GM19467 (cell line): Measurements from ENCODE around the gene ACBD6.

Experiments used
- ATAC-seq: cut with Tn5 transposase; IDR thresholded peaks from one replicate; pipeline ENCODE4 v1.9.1; 2021; ENCODE audit warnings: mild to moderate bottlenecking, moderate library complexity; ENCODE audit not compliant: unreplicated experiment

The ACBD6 gene

GRCh38 chr1:180380259-180381183 is 121.9 kb downstream of the ACBD6 start:
- ATAC-seq, result no peak

DNA sequence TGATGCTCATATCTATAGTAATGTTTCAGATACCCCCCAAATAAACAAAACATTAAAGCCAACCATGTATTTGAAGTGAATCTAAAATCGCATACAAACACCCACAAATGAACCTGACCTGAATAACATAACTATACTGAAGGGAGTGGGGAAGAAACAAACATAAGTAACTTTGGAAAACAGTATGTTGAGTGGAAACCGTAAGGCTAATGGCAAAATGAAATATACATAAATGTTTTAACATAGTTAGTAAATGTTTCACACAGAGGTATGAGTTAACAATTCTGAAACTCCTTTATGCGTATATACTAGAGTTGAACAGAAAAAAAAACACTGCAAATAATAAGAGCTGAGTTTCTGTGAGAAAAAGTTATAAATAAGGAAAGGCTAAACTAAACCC is 125.6 kb downstream of the ACBD6 start:
- no peak for ATAC-seq

DNA sequence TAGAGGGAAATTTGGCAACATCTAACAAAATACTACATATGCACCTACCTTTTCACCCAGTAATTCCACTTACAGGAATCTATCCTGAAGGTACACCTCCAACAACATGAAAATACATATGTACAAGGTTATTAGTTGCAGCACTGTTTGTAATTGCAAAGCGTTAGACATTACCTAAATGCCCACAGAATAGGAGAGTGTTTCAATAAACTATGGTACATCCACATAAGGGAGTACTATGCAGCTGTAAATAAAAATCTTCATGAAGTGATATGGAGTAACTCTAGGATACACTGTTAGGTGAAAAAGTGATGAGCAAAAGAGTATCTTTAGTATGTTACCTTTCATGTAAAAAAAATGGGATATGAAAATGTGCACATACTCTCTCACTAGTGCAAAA is 126.1 kb downstream of the ACBD6 start:
- no peak for ATAC-seq

DNA sequence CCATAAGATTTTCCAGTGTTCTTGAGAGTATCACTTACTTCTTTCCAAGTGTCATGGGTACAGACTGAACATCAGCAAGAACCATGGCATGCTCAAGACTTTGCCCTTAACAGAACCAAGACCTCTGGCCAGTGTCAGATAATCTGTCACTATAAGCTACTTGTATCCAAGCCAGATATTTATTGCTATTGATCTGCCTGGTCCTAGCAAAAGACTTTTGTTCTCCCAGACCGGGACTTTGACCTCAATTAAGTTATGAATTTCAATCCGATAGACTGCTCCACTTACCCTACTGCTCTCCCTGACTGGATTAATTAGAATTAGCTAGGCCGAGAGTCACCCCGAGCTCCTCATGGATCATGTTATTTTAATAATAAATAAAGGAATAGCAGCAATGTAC is 129.6 kb downstream of the ACBD6 start:
- ATAC-seq, result no peak

GRCh38 chr1:180370597-180370996 is 131.8 kb downstream of the ACBD6 start:
- no peak for ATAC-seq

- no peak for ATAC-seq
Measured at GRCh38 chr1:180370188-180370587, 132.2 kb downstream of the ACBD6 start.

DNA sequence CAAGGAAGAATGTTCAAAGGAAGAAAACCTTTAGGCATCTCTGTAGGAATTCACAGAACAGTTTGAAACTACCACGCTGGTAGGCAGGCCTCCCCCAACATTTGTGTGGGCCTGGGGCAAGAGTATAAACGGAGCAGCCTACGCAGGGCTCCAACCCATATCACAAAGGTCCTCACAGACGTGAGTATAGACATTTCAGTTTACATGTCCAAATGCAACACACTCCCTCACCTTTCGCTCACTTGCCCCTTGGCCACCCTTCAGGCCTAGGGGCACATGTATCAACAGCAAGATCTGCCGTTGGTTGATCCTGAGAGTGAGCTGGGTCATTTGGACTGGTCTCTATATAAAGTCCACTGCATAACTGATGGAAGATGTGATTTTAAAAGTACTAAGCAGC is 133.3 kb downstream of the ACBD6 start:
- no peak for ATAC-seq

DNA sequence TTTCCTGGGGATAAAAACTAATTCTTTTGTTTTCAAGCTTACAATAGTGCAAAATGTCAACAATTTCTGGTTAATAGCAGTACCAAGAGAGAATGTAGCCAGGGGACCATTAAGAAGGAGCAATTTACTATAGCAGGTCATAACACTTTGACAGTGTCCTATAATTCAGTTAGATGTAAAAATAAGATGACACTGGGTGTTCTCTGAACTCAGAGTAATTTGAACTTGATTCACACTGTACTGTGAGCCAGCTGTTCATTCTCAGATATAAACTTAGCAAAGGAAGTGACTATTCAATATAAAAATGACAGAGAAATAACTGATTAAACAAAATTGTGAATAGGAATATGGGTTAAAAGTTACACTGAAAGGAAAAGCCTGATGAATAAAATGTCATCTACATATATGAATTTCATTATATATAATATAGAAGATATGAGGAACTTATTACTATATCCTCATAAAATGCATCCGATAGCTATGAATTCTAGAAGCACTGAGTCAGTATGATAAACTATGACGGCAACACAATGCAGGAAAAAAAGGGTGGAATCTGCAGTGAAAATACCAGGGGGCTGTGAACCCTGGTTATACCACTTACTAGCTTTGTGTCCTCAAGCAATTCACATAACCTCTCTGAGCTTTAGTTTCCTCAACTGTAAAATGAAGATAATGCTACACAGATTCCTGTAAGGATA is 135.9 kb downstream of the ACBD6 start:
- ATAC-seq, result no peak

GRCh38 chr1:180365039-180365438 is 137.3 kb downstream of the ACBD6 start:
- ATAC-seq, result no peak

- ATAC-seq, result no peak
Measured at GRCh38 chr1:180363246-180363995, 139.0 kb downstream of the ACBD6 start.

DNA sequence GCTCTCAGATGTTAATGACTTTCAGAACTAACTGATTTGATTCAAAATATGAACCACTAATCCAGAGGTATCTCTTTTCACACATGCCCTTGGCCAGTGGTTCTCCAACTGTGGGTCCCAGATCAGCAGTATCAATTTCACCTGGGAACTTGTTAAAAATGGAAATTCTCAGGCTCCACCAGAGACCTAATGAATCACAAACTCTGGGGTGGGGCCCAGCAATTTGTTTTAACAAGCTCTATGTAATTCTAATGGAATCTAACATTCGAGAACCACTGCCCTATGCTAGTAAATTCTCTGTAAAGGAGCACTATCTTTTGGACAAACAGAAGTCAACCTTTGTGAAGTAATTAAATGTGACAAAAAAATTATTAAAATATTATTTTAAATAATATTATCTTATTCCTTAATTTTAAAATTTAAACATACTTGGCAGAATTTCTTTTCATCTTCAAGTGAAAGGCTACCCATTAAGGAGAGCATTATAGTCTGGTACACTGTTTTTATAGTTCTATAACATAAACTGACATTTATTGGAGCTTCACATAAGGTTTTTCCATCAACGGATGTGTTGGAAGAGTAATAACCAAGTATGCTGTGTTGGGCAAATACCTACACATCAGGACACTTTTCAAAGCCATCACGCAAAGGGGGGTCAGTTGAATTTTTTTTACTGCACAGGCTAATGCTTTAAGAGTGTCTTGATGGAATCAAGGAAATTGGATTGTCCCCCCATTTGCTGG is 141.9 kb downstream of the ACBD6 start:
- ATAC-seq, result no peak

DNA sequence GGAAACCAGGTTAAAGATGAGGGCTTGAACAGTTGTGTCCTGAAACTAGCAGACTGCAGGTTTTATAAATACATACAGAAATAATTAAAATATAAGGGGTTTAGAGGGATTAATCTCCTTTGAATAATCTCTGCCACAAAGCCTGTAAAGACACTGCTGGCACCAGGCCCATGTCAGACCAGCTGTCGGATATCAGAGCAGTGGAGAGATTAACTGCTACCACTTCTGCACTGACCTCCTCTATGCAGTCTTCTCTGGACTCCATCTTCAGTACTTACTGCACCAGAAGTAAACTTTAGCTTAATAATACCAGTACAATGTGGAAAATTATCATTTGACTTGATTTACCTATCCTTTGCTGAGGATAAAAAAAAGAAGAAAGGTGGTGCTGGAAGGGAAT is 143.7 kb downstream of the ACBD6 start:
- ATAC-seq, result no peak

GRCh38 chr1:180353945-180354344 is 148.4 kb downstream of the ACBD6 start:
- ATAC-seq, result no peak

- no peak for ATAC-seq
Measured at GRCh38 chr1:180352588-180352987, 149.8 kb downstream of the ACBD6 start.

GRCh38 chr1:180352021-180352420 is 150.4 kb downstream of the ACBD6 start:
- ATAC-seq, result no peak

DNA sequence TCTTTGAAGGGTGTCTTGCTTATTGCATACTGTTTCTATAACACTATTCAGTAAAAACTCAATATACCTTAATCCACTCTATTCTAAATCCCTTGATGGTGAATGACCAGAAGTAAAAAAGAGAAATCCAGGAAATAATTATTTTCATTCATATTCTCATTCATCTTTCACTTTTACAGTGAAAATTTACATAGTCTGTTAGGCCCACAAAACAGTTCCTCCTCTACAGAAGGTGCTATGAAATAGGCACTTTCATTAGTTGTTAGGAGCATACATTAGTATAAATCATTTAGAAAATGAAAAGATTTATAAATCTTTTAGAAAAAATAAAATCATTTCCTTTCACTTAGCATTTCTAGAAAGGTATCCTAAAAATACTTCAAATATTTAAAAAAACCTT is 157.2 kb downstream of the ACBD6 start:
- no peak for ATAC-seq

DNA sequence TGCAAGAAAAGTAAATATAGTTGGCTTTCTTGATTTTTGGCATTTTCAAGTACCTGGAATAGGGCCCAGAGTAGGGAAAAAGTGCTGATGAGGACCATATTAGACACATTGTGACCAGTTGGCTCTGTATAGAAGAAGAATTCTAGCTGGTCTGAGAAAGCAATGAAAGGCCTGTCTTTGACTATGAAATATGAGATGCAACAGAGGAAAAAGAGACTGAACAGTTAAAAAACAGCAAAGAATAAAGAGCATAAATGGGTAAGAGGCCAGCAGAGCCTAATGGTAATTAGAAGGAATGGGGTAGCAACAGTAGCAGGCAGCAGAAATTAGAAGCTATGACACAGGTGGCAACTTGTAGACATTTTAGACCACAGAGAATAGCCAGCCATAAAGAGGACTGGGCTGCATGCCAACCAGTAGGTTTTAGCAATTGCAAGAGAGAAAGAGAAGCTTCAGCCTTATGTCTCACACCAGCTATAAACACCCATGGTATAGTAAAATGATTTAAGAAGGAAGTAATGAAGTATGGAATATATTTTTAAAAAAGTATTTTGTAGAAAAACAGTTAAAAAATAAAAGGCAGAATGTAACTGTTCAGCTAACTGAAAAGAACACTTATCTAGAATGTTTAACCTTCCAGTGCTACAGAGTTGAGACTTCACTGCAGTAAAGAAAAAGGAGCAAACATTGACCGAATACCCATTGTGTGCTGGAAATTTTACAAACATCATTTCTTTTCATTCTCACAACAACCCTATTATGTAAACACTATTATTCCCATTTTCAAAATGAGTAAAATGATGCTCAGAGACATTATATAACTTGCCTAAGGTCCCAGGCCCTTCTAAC is 158.2 kb downstream of the ACBD6 start:
- no peak for ATAC-seq

GRCh38 chr1:180327089-180327488 is 175.3 kb downstream of the ACBD6 start:
- ATAC-seq, result no peak

- ATAC-seq, result no peak
Measured at GRCh38 chr1:180312926-180313325, 189.5 kb downstream of the ACBD6 start.
